Stimulated activated effector memory CD8-positive, alpha-beta T cell treated with anti-CD3 and anti-CD28 coated beads, Interleukin-12 subunit alpha, Interleukin-12 subunit beta, amount 100 ng/mL, for 72 hours (primary cell): ENCODE measurements around the gene TMEM89.

Source experiments
- ATAC-seq: fragments of 150-1000 bp; cut with Tn5 transposase; 2 replicates; pipeline ENCODE4 v1.10.0; 2021
- DNase-seq, 2 donors: peaks; one replicate each; pipeline ENCODE4 v3.0.0; 2021 to 2022; ENCODE audit warnings: low spot score in 2 of 2
- H3K27ac Mint-ChIP-seq: one replicate; pipeline ENCODE4 v1.8.0; 2022; ENCODE audit warnings: mild to moderate bottlenecking, mixed read lengths
- H3K36me3 Mint-ChIP-seq: one replicate; pipeline ENCODE4 v1.8.0; 2022; ENCODE audit warnings: mild to moderate bottlenecking, mixed read lengths
- H3K4me1 Mint-ChIP-seq: one replicate; pipeline ENCODE4 v1.8.0; 2022; ENCODE audit warnings: mixed read lengths
- H3K4me3 Mint-ChIP-seq: one replicate; pipeline ENCODE4 v1.8.0; 2022; ENCODE audit warnings: mild to moderate bottlenecking, mixed read lengths
- H3K9me3 Mint-ChIP-seq: one replicate; pipeline ENCODE4 v1.8.0; 2022; ENCODE audit warnings: mixed read lengths

TMEM89 gene

GRCh38 chr3:48631516-48632448 is 10.2 kb upstream of the TMEM89 start:
- peaks cover 40% of the 10 kb centered on the region for H3K36me3 Mint-ChIP-seq
- ATAC-seq (no peak), DNase-seq (no peak)
- H3K9me3 Mint-ChIP-seq, result no peaks in the 10 kb centered on the region
- H3K4me1 Mint-ChIP-seq, result peaks cover 23% of the 10 kb centered on the region
- H3K27ac Mint-ChIP-seq, result no peak overlapping the region
- H3K4me3 Mint-ChIP-seq, result no peak overlapping the region

GRCh38 chr3:48630833-48631232 is 9.3 kb upstream of the TMEM89 start:
- H3K4me1 Mint-ChIP-seq, result peaks cover 23% of the 10 kb centered on the region
- DNase-seq (no peak), ATAC-seq (no peak)
- no peak overlapping the region for H3K27ac Mint-ChIP-seq
- H3K4me3 Mint-ChIP-seq, result no peak overlapping the region
- peaks cover 50% of the 10 kb centered on the region for H3K36me3 Mint-ChIP-seq
- no peaks in the 10 kb centered on the region for H3K9me3 Mint-ChIP-seq

- Mint-ChIP-seq H3K9me3 (no peaks in the 10 kb centered on the region), H3K36me3 (peaks cover 54% of the 10 kb centered on the region), H3K27ac (no peak overlapping the region), H3K4me1 (peaks cover 23% of the 10 kb centered on the region), H3K4me3 (no peak overlapping the region)
- DNase-seq (no peak), ATAC-seq (no peak)
These were observed 8.8 kb upstream of the TMEM89 start for GRCh38 chr3:48630407-48630806.

- peaks cover 55% of the 10 kb centered on the region for H3K36me3 Mint-ChIP-seq
These were observed 8.3 kb upstream of the TMEM89 start for GRCh38 chr3:48629894-48630293.

GRCh38 chr3:48628277-48629017 is 6.9 kb upstream of the TMEM89 start:
- DNase-seq (no peak), ATAC-seq (no peak)
- Mint-ChIP-seq H3K9me3 (no peaks in the 10 kb centered on the region), H3K4me1 (peaks cover 13% of the 10 kb centered on the region), H3K4me3 (no peak overlapping the region), H3K36me3 (peaks cover 55% of the 10 kb centered on the region), H3K27ac (peak overlapping the region; percentile 61)

More at GRCh38 chr3:48629894-48630293, 8.3 kb upstream of the TMEM89 start:
- no peaks in the 10 kb centered on the region for H3K9me3 Mint-ChIP-seq
- DNase-seq (no peak), ATAC-seq (no peak)
- H3K27ac Mint-ChIP-seq, result peak overlapping the region; percentile 61
- H3K4me3 Mint-ChIP-seq, result no peak overlapping the region
- H3K4me1 Mint-ChIP-seq, result peaks cover 23% of the 10 kb centered on the region

- Mint-ChIP-seq H3K36me3 (peaks cover 42% of the 10 kb centered on the region), H3K9me3 (no peaks in the 10 kb centered on the region), H3K4me1 (peaks cover 7% of the 10 kb centered on the region), H3K4me3 (no peak overlapping the region), H3K27ac (no peak overlapping the region)
- ATAC-seq (no peak), DNase-seq (no peak)
These were observed 4.0 kb upstream of the TMEM89 start for GRCh38 chr3:48625600-48625999.

- ATAC-seq (no peak), DNase-seq (no peak)
- peaks cover 7% of the 10 kb centered on the region for H3K4me1 Mint-ChIP-seq
- peak overlapping the region; percentile 69 for H3K27ac Mint-ChIP-seq
- H3K9me3 Mint-ChIP-seq, result no peaks in the 10 kb centered on the region
- H3K4me3 Mint-ChIP-seq, result no peak overlapping the region
- peaks cover 38% of the 10 kb centered on the region for H3K36me3 Mint-ChIP-seq
These were observed 3.2 kb upstream of the TMEM89 start for GRCh38 chr3:48624767-48625166.

GRCh38 chr3:48623851-48624547 is 2.4 kb upstream of the TMEM89 start:
- ATAC-seq (no peak), DNase-seq (no peak)
- peaks cover 34% of the 10 kb centered on the region for H3K36me3 Mint-ChIP-seq
- peaks cover 7% of the 10 kb centered on the region for H3K4me1 Mint-ChIP-seq
- no peak overlapping the region for H3K4me3 Mint-ChIP-seq
- no peaks in the 10 kb centered on the region for H3K9me3 Mint-ChIP-seq
- peak overlapping the region; percentile 69 for H3K27ac Mint-ChIP-seq

GRCh38 chr3:48619541-48620524 is 1.7 kb downstream of the TMEM89 start:
- DNase-seq, result no peak
- ATAC-seq, result peak; percentile 26

GRCh38 chr3:48617559-48617958 is 4.0 kb downstream of the TMEM89 start:
- H3K9me3 Mint-ChIP-seq, result peaks cover 7% of the 10 kb centered on the region
- no peak overlapping the region for H3K4me3 Mint-ChIP-seq
- ATAC-seq (no peak), DNase-seq (no peak)
- peaks cover 12% of the 10 kb centered on the region for H3K4me1 Mint-ChIP-seq
- no peaks in the 10 kb centered on the region for H3K36me3 Mint-ChIP-seq
- H3K27ac Mint-ChIP-seq, result no peak overlapping the region

More at GRCh38 chr3:48619541-48620524, 1.7 kb downstream of the TMEM89 start:
- Mint-ChIP-seq H3K36me3 (no peaks in the 10 kb centered on the region), H3K4me1 (no peaks in the 10 kb centered on the region), H3K4me3 (no peak overlapping the region), H3K27ac (peak overlapping the region; percentile 55), H3K9me3 (peaks cover 7% of the 10 kb centered on the region)

GRCh38 chr3:48614044-48614443 is 7.5 kb downstream of the TMEM89 start:
- H3K4me3 Mint-ChIP-seq, result peak overlapping the region; percentile 11
- peaks cover 9% of the 10 kb centered on the region for H3K36me3 Mint-ChIP-seq
- peaks cover 18% of the 10 kb centered on the region for H3K4me1 Mint-ChIP-seq
- ATAC-seq (peak; percentile 68), DNase-seq (peak in 1 of 2 donors; percentile 60)
- peak overlapping the region; percentile 90 for H3K27ac Mint-ChIP-seq
- peaks cover 7% of the 10 kb centered on the region for H3K9me3 Mint-ChIP-seq

- peaks cover 3% of the 10 kb centered on the region for H3K9me3 Mint-ChIP-seq
- ATAC-seq, result no peak
- H3K4me3 Mint-ChIP-seq, result no peak overlapping the region
These were observed 9.3 kb downstream of the TMEM89 start for GRCh38 chr3:48612309-48612708.

GRCh38 chr3:48609088-48610005 is 12.2 kb downstream of the TMEM89 start, which contains the start of gene UQCRC1:
TSS of gene UQCRC1 (minus strand) at chr3:48609646. CDS start at chr3:48609620, 26 bp downstream.
- Mint-ChIP-seq H3K4me3 (peak within 1 kb of the TSS; percentile 96), H3K27ac (peak within 1 kb of the TSS; percentile 96), H3K4me1 (peaks cover 25% of the 10 kb centered on the region), H3K36me3 (peaks cover 55% of the 10 kb centered on the region), H3K9me3 (no peaks in the 10 kb centered on the region)
- ATAC-seq (peak; percentile 97), DNase-seq (peak; percentile 90 to 95)

More at GRCh38 chr3:48612309-48612708, 9.3 kb downstream of the TMEM89 start:
- peak overlapping the region; percentile 87 for H3K27ac Mint-ChIP-seq
- no peak for DNase-seq
- H3K4me1 Mint-ChIP-seq, result peaks cover 27% of the 10 kb centered on the region
- H3K36me3 Mint-ChIP-seq, result peaks cover 25% of the 10 kb centered on the region
